GM19099 (cell line): ENCODE results near the gene GALNT9.

ENCODE experiments used
- POLR2A ChIP-seq: IDR thresholded peaks from 3 replicates; pipeline ENCODE4 v1.6.1; 2011; ENCODE audit warnings: low read depth; ENCODE audit not compliant: insufficient read length; ENCODE audit errors: extremely low read depth

Gene GALNT9

DNA sequence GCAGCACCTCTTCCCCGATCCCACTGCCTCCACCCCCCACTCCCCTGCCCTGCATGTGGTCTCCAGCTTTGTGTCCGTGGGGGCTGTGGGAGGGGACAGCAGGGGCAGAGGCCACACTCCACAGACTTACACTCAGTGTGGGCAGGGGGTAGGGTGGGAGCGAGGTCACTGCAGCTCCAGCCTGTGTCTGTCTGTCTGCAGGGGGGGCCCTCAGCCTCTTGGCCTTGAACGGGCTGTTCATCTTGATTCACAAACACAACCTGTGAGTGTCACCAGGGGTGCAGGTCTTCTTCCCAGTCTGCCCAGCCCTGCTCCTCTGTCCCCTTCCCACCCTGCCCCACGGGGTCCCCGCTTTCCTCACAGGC is 178.6 kb downstream of the GALNT9 start:
- TF ChIP-seq POLR2A: no peak

GRCh38 chr12:132148368-132149045 is 180.9 kb downstream of the GALNT9 start:
- no peak for TF ChIP-seq POLR2A

- no peak for TF ChIP-seq POLR2A
Measured at GRCh38 chr12:132147423-132148367, 181.7 kb downstream of the GALNT9 start.

- TF ChIP-seq POLR2A: no peak
Measured at GRCh38 chr12:132146772-132147422, 182.5 kb downstream of the GALNT9 start.
